Heart left ventricle (tissue), 16 donors: ENCODE data around the gene ZNF71. TPM values are rescaled to one million over a fixed set of nuclear protein-coding genes. Genes with fewer than 3 reads are reported as not detected.

Experiments
- ATAC-seq, 4 donors: fragments of 200-7000 bp; cut with Tn5 transposase; one replicate each; pipeline ENCODE4 v1.9.1; 2020 to 2022; ENCODE audit warnings: moderate library complexity in 4 of 4, mild to moderate bottlenecking in 3 of 4, moderate number of reproducible peaks in 1 of 4
- DNase-seq, 5 donors: peaks; one replicate each; pipeline ENCODE4 v3.0.0-alpha.2; 2020
- H3K27ac ChIP-seq, 12 donors: fragments of 200-600 bp; sonication (generic) in 4 of 12; one replicate each; pipeline versions ENCODE4 v1.5.0 to v1.8.0; 2016 to 2022; ENCODE audit warnings: mild to moderate bottlenecking in 2 of 12
- H3K27me3 ChIP-seq, 9 donors: fragments of 200-600 bp; sonication (generic) in 2 of 9; one replicate each; pipeline versions ENCODE4 v1.5.1 to v1.8.0; 2016 to 2022; ENCODE audit warnings: mild to moderate bottlenecking in 3 of 9
- H3K36me3 ChIP-seq, 9 donors: fragments of 200-600 bp; sonication (generic) in 2 of 9; one replicate each; pipeline versions ENCODE4 v1.5.0 to v1.8.0; 2018 to 2022; ENCODE audit warnings: mild to moderate bottlenecking in 2 of 9
- H3K4me1 ChIP-seq, 12 donors: fragments of 200-600 bp; sonication (generic) in 4 of 12; one replicate each; pipeline versions ENCODE4 v1.5.0 to v1.8.0; 2016 to 2022; ENCODE audit warnings: mild to moderate bottlenecking in 3 of 12
- H3K4me3 ChIP-seq, 12 donors: fragments of 200-600 bp; sonication (generic) in 4 of 12; one replicate each; pipeline versions ENCODE4 v1.5.0 to v1.8.0; 2017 to 2022; ENCODE audit warnings: mild to moderate bottlenecking in 9 of 12, moderate library complexity in 4 of 12
- H3K9me3 ChIP-seq, 12 donors: fragments of 200-600 bp; sonication (generic) in 4 of 12; one replicate each; pipeline versions ENCODE4 v1.5.0 to v1.8.0; 2016 to 2022; ENCODE audit warnings: mild to moderate bottlenecking in 1 of 12
- POLR2A ChIP-seq, 2 donors: fragments of 450-650 bp; IDR thresholded peaks; one replicate each; pipeline ENCODE4 v1.6.1; 2017; ENCODE audit warnings: antibody characterized with exemption in 2 of 2, mild to moderate bottlenecking in 2 of 2, moderate library complexity in 2 of 2
- WGBS, 4 donors: extraction: QIAGEN DNeasy Blood & Tissue Kit in 2 of 4; methylation state at CpG; one replicate each; pipeline versions ENCODE4 v1.1.5 to v1.1.7; 2013 to 2018; 5-methylcytosine and 5-hydroxymethylcytosine counted together
- intact Hi-C, 10 donors: fragments of 100-400 bp; cut with DNase I; formaldehyde crosslinking; loops; one replicate each; pipeline versions ENCODE4 v1.11.1 to v1.14.2; 2022
- polyA plus RNA-seq, 2 donors: library from polyadenylated mRNA; stranded (reverse); fragments of 200-250 nt; gene quantifications; one replicate each; pipeline ENCODE4 v1.2.3, GENCODE V29; 2013
- total RNA-seq, 9 donors: library from RNA; depleted of rRNA in 2 of 9; stranded (reverse); fragments of >200 nt in 2 of 9; fragmentation: NEBNext Ultra II Directional in 3 of 9; extraction: Animal tissue kit (Norgen Biotek cat#: 25700) in 3 of 9; gene quantifications; one replicate each; pipeline versions ENCODE4 v1.1.0 to v1.2.4, GENCODE V29; 2016 to 2023
- TF ChIP-seq, protein P1 (sequence below), 12 donors: fragments of 200-600 bp; sonication (generic) in 4 of 12; IDR thresholded peaks; one replicate each; pipeline versions ENCODE4 v1.5.0 to v1.8.0; 2018 to 2022; ENCODE audit warnings: antibody characterized with exemption in 12 of 12, mild to moderate bottlenecking in 5 of 12
- donor health status: ischemic (EF 13 %, LVEDD 7.1; RV severe dilation, severe dysfunction).
- donor health status: healthy with polysubstance abuse.
- donor health status: DM: no; HTN: yes; CAD: no.
- donor health status: DM: no; HTN: no; CAD: no.
- donor health status: ischemic (EF 25% LVEDD 6.9; RV normal size, moderate dysfunction).
- donor health status: ischemic (EF 25% LVEDD 5.7; RV mildly dilated, moderate dysfunction).
- donor health status: healthy.
- donor health status: DM: yes; HTN: yes; CAD: no.
- donor health status: ischemic (EF 35%, LVEDD 5.7; RV mildly dilated, moderate dysfunction).
- donor health status: nonischemic (EF 11% LVEDD 7.7; RV severe dilation, severe dysfunction).
- donor health status: DM: yes; HTN: yes; CAD: no.
- donor health status: PGD.
- donor health status: ischemic (EF 29% LVEDD 5.4; RV normal size, mild dysfunction).
- donor health status: nonischemic (EF 23%, LVEDD 6.1; RV moderate dilation, normal function).

ZNF71 gene
- total and polyA plus RNA-seq, 11 donors: 3.6 to 15.3 (median 7.1) TPM

DNA sequence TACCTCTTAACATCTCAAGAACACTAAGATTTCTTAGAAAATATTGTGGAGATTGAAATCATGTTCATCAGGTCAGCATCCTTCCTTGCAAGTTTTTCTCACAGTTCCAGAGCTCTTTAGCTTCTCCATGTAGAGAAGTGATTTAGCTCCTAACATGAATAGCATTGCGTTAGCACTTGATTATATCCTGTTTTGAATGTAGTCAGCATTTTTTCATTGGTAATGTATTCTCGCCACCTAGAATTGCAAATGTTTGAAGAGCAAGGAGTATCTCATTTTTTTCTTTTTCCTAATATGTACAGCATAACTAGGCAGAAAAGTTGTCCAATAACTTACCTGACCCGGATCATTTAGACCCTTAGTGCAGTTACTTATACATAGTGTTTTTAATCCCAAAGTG lies 21.2 kb upstream of the ZNF71 start:
- Histone ChIP-seq H3K4me3 (no peak overlapping the region), H3K9me3 (peaks cover 11 to 100% (median 94%) of the 10 kb centered on the region in 12 donors)

GRCh38 chr19:56577719-56578602 lies 17.1 kb upstream of the ZNF71 start:
- H3K36me3 ChIP-seq: peaks cover 20 to 95% (median 42%) of the 10 kb centered on the region in 9 donors
- WGBS, 4 donors: 97 to 98% (median 98%) methylated on average over 11 of the region's 11 CpGs
- intact Hi-C loops: no loop called here
- no peaks in the 10 kb centered on the region for H3K27me3 ChIP-seq
- TF ChIP-seq, protein P1, sequence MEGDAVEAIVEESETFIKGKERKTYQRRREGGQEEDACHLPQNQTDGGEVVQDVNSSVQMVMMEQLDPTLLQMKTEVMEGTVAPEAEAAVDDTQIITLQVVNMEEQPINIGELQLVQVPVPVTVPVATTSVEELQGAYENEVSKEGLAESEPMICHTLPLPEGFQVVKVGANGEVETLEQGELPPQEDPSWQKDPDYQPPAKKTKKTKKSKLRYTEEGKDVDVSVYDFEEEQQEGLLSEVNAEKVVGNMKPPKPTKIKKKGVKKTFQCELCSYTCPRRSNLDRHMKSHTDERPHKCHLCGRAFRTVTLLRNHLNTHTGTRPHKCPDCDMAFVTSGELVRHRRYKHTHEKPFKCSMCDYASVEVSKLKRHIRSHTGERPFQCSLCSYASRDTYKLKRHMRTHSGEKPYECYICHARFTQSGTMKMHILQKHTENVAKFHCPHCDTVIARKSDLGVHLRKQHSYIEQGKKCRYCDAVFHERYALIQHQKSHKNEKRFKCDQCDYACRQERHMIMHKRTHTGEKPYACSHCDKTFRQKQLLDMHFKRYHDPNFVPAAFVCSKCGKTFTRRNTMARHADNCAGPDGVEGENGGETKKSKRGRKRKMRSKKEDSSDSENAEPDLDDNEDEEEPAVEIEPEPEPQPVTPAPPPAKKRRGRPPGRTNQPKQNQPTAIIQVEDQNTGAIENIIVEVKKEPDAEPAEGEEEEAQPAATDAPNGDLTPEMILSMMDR (IDR thresholded peaks at IDR 0.05): no peak
- no peak for TF ChIP-seq POLR2A (IDR thresholded peaks at IDR 0.05)
- H3K27ac ChIP-seq: no peak overlapping the region
- no peaks in the 10 kb centered on the region for H3K4me1 ChIP-seq
- DNase-seq (no peak), ATAC-seq (no peak)
- no peak overlapping the region for H3K4me3 ChIP-seq
- H3K9me3 ChIP-seq: peaks cover 15 to 100% (median 99%) of the 10 kb centered on the region in 12 donors

More for the DNA sequence above, 21.2 kb upstream of the ZNF71 start:
- TF ChIP-seq, protein P1 (IDR thresholded peaks at IDR 0.05): no peak
- TF ChIP-seq POLR2A (IDR thresholded peaks at IDR 0.05): no peak
- H3K36me3 ChIP-seq: peaks cover 25 to 100% (median 74%) of the 10 kb centered on the region in 9 donors
- H3K4me1 ChIP-seq: no peaks in the 10 kb centered on the region
- WGBS, 4 donors: 98 to 100% (median 99%) methylated on average over 3 of the region's 3 CpGs
- ATAC-seq (no peak), DNase-seq (no peak)
- no peak overlapping the region for H3K27ac ChIP-seq
- no peaks in the 10 kb centered on the region for H3K27me3 ChIP-seq
- intact Hi-C loops: no loop called here

GRCh38 chr19:56594446-56594782 lies 688 bp upstream of the ZNF71 start:
- intact Hi-C loops: loop anchor here in 1 of 10 donors (2.0 kb wide), 1 partner anchor 28 kb away; the partner anchor contains the start of gene ZNF470
- Histone ChIP-seq H3K4me1 (peaks cover 0 to 24% (median 8%) of the 10 kb centered on the region in 12 donors), H3K9me3 (peaks cover 0 to 33% (median 0%) of the 10 kb centered on the region in 12 donors), H3K27ac (peak overlapping the region in 1 of 12 donors; percentile 76), H3K27me3 (no peaks in the 10 kb centered on the region), H3K4me3 (peak overlapping the region in 8 of 12 donors; percentile 65 to 100 (median 86)), H3K36me3 (peaks cover 0 to 3% (median 0%) of the 10 kb centered on the region in 9 donors)
- 60 to 65% (median 63%) methylated on average over 4 of the region's 4 CpGs for WGBS, 4 donors
- DNase-seq: no peak
- ATAC-seq: no peak
- TF ChIP-seq, protein P1 (IDR thresholded peaks at IDR 0.05): no peak
- TF ChIP-seq POLR2A (IDR thresholded peaks at IDR 0.05): no peak

- intact Hi-C loops: loop anchor here in 3 of 10 donors (2.0 to 5.0 kb wide), 3 partner anchors 29 to 77 kb away; partner anchors contain the start of genes ZNF470 (in 1 of the 3) and ZNF835 (in 1 of the 3)
- Histone ChIP-seq H3K4me3 (peak overlapping the region; percentile 65 to 100 (median 88)), H3K27ac (peak overlapping the region in 11 of 12 donors; percentile 61 to 86 (median 76)), H3K27me3 (no peaks in the 10 kb centered on the region), H3K36me3 (peaks cover 0 to 4% (median 0%) of the 10 kb centered on the region in 9 donors), H3K4me1 (peaks cover 0 to 24% (median 8%) of the 10 kb centered on the region in 12 donors), H3K9me3 (peaks cover 0 to 31% (median 0%) of the 10 kb centered on the region in 12 donors)
- DNase-seq (no peak), ATAC-seq (peak in 2 of 4 donors; percentile 26 to 39)
- TF ChIP-seq, protein P1 (IDR thresholded peaks at IDR 0.05): no peak
- TF ChIP-seq POLR2A (IDR thresholded peaks at IDR 0.05): no peak
- WGBS, 4 donors: 0 to 2% (median 1%) methylated on average over 4 of the region's 4 CpGs
Measured at GRCh38 chr19:56595548-56595899, 422 bp downstream of the ZNF71 start.
